ENCODE data around the gene RAB15.

DNA sequence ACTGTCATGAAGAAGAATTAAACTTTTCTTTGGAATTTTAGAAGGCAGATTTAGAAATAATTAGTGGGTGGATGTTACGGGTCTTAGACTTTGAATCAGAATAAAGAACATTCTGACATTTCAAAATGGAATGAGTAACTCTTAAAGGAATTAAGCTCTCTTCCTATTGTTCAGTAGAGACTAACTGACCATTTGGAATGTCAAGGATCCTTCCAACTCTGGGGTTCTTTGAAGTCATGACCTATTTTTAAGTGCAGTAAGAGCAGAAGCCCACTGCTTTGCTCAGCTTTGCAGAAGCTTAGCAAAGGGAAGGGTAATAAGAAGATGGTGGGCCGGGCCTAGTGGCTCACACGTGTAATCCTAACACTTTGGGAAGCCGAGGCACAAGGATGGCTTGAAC lies 53.9 kb downstream of the RAB15 start:
- TF ChIP-seq, protein P1, sequence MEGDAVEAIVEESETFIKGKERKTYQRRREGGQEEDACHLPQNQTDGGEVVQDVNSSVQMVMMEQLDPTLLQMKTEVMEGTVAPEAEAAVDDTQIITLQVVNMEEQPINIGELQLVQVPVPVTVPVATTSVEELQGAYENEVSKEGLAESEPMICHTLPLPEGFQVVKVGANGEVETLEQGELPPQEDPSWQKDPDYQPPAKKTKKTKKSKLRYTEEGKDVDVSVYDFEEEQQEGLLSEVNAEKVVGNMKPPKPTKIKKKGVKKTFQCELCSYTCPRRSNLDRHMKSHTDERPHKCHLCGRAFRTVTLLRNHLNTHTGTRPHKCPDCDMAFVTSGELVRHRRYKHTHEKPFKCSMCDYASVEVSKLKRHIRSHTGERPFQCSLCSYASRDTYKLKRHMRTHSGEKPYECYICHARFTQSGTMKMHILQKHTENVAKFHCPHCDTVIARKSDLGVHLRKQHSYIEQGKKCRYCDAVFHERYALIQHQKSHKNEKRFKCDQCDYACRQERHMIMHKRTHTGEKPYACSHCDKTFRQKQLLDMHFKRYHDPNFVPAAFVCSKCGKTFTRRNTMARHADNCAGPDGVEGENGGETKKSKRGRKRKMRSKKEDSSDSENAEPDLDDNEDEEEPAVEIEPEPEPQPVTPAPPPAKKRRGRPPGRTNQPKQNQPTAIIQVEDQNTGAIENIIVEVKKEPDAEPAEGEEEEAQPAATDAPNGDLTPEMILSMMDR (IDR thresholded peaks at IDR 0.05; ENCODE audit: extremely low read depth in 1 of 2, insufficient read depth in 1 of 2, low read depth in 1 of 2, low read length in 2 of 2), result no peak
- TF ChIP-seq POLR2A (IDR thresholded peaks at IDR 0.05; ENCODE audit: low read depth, low read length), result no peak
- TF ChIP-seq POLR2AphosphoS5 (IDR thresholded peaks at IDR 0.05; ENCODE audit: insufficient read depth, low read depth, low read length), result no peak
- no peak for TF ChIP-seq FOS (IDR thresholded peaks at IDR 0.05; ENCODE audit: borderline replicate concordance, insufficient read depth, low read length)
- no peak for TF ChIP-seq EZH2 (IDR thresholded peaks at IDR 0.05; ENCODE audit: borderline replicate concordance, low read depth, low read length, severe bottlenecking)
- TF ChIP-seq JUN (IDR thresholded peaks at IDR 0.05; ENCODE audit: borderline replicate concordance, insufficient read depth, insufficient read length, low read depth), result no peak
- no peak for TF ChIP-seq GATA2 (IDR thresholded peaks at IDR 0.05; ENCODE audit: insufficient read depth, insufficient read length, low read depth, low read length)

Measured in endothelial cell of umbilical vein (primary cell).